Caki2 (cell line): ENCODE data around the gene SNAPC3. TPM values are rescaled to one million over a fixed set of nuclear protein-coding genes. Genes with fewer than 3 reads are reported as not detected.
"Not testable (repeated sequence)": the region's sequence is repeated elsewhere in the genome, so short reads cannot be mapped to it uniquely, and the experiment has no call there.

Source experiments
- DNase-seq: peaks from one replicate; pipeline ENCODE4 v3.0.0-alpha.2; 2015; ENCODE audit warnings: low read depth
- in situ Hi-C: cut with HindIII; loops from 2 replicates; pipeline ENCODE4 v1.10.0; 2016; ENCODE audit warnings: low sequenced_read_pairs, low pct_unique_long_range_greater_than_20kb, mixed read lengths
- total RNA-seq: library from RNA; depleted of rRNA; stranded (reverse); fragments of >200 nt; shearing (Covaris generic); gene quantifications from 2 replicates; pipeline ENCODE4 v1.2.3, GENCODE V29; 2014; ENCODE audit warnings: low replicate concordance; rRNA removed

The SNAPC3 gene
- total RNA-seq, result 10.4 and 26.7 TPM in 2 replicates

DNA sequence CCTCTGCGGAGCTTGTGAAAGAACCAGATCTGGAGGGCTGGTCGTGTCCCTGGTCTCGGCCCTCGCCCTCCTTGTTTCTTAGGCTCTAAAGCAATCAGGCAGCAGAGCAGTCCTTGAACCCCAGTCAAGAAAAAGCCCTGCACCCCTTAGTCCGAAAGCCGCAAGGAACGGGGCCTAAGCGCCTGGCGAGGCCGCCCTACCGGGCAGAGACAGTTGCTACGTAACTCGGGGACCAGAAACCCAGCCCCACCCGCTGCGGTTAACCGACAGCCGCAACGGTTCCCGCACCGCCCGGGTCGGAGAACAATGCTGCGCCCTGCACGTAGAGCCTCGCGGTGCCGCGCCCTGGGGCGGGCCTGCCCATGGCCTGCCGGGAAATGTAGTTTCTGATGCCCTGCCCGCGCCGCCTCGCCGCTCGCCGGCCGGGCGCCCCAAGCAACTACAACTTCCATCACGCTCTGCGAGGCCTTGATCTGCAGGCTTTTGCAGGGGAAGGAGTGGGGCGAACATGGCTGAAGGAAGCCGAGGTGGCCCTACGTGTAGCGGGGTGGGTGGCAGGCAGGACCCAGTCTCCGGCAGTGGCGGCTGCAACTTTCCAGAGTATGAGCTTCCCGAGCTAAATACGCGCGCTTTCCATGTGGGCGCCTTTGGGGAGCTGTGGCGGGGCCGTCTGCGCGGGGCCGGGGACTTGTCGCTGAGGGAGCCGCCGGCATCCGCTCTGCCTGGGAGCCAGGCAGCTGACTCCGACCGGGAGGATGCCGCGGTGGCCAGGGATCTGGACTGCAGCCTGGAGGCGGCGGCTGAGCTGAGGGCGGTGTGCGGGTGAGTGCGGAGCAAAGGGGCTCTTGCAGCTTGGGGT is at the start of gene SNAPC3:
Gene SNAPC3 (plus strand): TSS at position 505 of the 859 bp plus-strand sequence. CDS start 4 bp downstream, at position 509.
- in situ Hi-C loops, result no loop called here
- peak; percentile 90 for DNase-seq

DNA sequence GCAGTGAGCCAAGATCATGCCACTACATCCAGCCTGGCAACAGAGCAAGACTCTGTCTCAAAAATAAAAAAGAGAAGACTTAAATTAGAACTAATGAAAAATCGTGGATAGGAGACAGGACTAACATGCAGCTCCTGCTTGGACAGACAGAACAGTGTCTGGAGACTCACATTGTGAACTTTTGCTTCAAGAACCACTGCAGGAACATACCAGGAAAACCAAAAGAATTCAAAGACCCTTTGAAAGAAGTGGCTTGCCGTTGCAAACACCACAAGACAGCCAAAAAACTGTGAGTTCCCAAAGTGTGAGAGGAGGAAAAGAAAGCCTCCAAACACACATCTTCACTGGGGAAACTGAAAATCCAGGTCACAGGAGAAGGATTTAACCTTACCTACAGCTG is 48.8 kb upstream of the SNAPC3 start:
- in situ Hi-C loops, result no loop called here
- DNase-seq, result no peak

DNA sequence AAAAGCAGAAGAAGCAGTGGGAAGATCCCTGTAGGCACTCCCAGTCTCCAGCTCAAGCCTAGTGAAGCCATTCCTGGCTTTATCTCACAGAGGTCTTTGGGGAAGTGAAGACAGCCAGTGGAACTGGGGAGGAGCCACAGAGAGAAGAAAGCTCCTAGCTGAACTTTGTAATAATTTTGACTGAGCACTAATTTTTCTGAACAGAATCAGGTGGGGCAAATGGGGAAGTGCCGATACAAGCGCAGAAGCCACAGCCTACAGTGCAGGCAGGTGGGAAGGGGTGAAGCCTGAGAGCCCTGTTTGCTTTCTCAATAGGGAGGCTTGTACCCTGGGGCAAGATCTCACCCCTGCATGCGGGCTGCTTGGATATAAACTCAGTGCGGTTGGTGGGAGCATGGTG is 48.4 kb upstream of the SNAPC3 start:
- in situ Hi-C loops, result no loop called here

GRCh38 chr9:15374825-15375224 is 47.9 kb upstream of the SNAPC3 start:
- in situ Hi-C loops, result no loop called here
- DNase-seq, result no peak

More for the DNA sequence above, 48.4 kb upstream of the SNAPC3 start:
- no peak for DNase-seq

DNA sequence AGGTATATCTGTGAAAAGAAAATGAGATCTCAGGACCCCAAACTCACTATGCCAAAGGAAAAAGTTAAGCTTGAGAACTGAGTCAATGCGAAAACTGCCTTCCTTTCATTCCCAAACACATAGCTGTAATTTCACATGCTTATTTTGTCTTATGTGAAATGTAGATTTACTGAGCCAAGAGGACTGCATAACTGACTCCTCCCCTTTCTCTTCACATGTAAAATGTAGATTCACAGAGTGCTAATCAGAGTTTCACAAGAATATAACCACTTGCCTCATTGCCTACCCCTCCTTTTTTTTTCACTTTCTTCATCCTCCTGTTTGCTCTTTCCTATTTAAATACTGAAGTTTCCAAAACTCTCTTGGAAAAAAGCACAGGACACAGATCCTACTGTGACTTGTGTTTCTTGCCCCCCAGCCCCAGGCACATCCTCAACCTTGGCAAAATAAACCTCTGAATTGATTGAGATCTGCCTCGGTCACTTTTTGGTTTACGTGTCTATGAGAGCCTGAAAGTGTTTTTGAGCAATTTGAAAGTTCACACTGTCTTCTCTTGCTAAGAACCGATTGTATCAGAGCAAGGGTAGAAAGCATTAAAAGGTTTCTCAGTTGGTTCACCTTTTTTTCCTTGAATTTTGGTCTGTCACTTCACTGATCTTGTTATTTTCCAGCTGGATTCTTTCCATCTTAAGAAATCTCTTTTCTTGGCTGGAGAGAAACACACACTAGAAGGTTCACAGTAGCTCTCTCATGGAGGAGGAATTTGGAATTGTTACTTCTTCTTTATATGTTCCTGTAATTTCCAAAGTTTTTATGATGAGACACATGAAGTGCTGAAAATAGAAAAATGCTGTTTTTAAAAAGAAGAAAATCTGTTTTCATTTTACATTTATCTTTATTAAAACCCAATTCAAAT is 44.8 kb upstream of the SNAPC3 start:
- in situ Hi-C loops, result no loop called here
- DNase-seq, result no peak

DNA sequence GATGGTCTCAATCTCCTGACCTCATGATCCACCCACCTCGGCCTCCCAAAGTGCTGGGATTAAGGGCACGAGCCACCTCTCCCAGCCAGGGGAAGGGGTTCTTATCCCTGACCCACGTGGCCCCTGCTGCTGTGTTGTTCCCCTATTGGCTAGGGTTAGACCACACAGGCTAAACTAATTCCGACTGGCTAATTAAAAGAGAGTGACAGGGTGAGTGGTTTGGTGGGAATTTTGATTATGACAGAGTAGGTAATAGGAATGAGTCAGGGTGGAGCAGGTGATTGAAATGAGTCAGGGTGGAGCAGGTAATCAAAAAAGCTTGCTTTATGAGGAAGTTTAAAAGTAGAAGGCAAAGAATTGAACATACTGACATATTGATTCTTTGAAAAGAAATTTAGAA is 43.4 kb upstream of the SNAPC3 start:
- in situ Hi-C loops, DNase-seq: not testable (repeated sequence)

GRCh38 chr9:15379888-15380287 is 42.8 kb upstream of the SNAPC3 start:
- DNase-seq, in situ Hi-C loops: not testable (repeated sequence)

DNA sequence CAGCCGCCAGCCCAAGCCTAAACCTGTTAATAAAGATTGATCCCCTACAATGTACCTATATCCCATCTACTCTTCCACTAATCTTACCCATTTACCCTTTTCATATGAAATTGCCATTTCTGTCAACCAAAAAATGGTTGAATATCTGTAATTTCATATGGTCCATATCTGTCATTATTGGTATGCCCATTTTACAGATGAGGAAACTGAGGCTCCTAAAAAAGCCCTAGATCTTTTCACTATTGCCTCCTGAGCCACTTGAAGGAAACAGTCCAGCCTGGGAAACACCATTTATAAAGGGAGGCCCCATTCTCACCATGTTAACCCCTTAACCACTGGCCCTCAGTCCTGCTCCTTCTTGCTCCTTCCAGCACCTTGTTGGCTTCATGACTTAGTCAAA is 41.2 kb upstream of the SNAPC3 start:
- no peak for DNase-seq
- in situ Hi-C loops, result no loop called here

GRCh38 chr9:15386465-15386864 is 36.2 kb upstream of the SNAPC3 start:
- in situ Hi-C loops, result no loop called here
- DNase-seq, result no peak

- no peak for DNase-seq
- in situ Hi-C loops, result no loop called here
Observed at GRCh38 chr9:15389173-15389572, 33.5 kb upstream of the SNAPC3 start.

DNA sequence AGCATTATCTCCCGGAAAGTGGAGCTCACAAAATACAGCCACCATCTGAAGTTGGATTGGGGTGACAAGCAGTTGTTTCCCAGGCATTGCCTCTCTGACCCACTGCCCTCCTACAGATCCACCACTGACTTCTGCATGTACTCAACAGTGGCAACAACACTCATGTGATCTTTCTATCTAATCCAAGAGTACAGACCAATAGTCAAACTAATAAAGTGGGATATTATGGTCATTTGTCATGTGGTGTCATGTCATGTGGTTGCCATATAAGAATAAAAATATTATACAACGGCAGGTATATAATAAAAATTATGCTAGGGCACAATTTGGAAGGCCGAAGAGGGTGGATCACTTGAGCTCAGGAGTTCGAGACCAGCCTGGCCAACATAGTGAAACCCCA is 33.0 kb upstream of the SNAPC3 start:
- in situ Hi-C loops, result no loop called here
- no peak for DNase-seq

DNA sequence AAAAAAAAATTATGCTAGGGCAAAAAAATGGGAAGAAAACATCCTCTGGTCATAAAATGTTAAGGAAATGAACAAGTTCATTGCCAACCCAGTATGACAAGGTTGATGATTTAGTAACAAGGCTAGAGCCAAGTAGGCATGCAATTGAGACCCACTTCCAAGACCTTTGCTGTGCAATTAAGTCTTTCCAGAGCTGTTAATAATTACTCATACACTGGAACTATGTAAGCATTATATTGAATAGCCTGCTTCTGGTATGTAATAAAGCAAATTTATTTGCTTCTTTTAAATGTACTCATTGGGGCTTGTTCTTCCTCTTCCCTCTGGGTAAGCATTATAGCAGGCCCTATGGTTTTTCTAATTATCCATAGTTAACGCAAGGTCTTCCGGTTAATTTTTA is 32.5 kb upstream of the SNAPC3 start:
- DNase-seq, result peak; percentile 38
- in situ Hi-C loops, result no loop called here

DNA sequence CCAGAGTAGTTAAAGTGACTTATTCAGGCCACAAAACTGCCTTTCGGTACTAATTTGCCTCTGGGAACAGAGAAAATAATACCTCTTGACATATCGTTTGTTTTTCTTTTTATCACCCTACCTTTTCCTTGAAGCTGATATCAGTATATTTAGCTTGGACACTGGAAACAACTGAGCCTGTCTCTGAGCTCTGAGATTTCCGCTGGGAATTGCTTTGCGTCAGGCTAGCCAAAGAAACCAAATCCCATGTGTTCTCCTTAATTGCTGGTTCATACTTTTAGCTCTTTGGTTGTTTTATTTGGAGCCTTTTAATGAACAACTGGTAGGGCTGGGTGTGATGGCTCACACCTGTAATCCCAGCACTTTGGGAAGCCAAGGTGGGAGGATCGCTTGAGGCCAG is 30.3 kb upstream of the SNAPC3 start:
- in situ Hi-C loops, result no loop called here
- no peak for DNase-seq

- DNase-seq, result peak; percentile 65
- in situ Hi-C loops, result no loop called here
Observed at GRCh38 chr9:15400281-15400941, 22.3 kb upstream of the SNAPC3 start.

DNA sequence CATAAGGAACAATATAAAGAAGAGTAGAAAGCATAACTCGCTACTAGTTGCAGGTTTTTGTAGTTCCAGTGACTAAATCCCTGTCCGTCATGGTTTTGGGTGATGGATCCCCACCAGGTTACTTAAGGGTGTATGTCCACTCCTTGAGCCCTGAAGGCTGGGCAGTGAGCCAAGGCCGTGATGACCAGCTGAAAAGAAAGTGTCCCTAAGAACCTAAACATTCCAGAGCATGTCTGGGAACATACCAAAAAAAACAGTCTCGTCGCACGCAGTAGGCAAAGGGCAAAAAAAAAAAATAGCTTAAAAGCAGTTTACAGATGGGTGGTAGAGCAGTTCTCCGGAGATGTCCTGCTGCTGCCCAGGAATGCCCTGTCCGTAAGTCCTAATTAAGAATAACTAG is 21.4 kb upstream of the SNAPC3 start:
- in situ Hi-C loops, result no loop called here
- DNase-seq, result peak; percentile 95

- in situ Hi-C loops, result no loop called here
Observed at GRCh38 chr9:15403155-15403554, 19.5 kb upstream of the SNAPC3 start.

GRCh38 chr9:15404171-15404570 is 18.5 kb upstream of the SNAPC3 start:
- in situ Hi-C loops, result no loop called here
- no peak for DNase-seq

More at GRCh38 chr9:15403155-15403554, 19.5 kb upstream of the SNAPC3 start:
- DNase-seq, result peak; percentile 29

DNA sequence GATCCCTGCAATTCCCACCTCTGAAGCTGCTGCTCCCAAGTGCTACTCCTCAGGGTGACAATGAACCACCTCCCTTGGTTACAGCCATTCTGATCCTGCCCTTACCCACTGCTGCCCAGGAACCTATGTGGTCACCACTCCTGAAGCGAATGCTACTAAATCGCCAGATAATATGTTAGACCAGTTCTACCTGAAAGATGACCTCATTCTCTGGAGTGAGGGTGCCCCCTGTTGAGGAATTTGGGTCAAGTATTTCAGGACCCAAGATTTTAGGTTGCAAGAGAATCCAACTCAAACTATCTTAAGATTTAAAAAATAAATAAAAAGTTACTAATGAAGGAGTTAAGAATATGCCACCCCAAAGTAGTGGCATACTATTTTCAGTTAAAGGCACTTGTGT is 5.8 kb upstream of the SNAPC3 start:
- no peak for DNase-seq
- in situ Hi-C loops, result no loop called here
